ENCODE results near the gene UNC13A.

UNC13A gene

DNA sequence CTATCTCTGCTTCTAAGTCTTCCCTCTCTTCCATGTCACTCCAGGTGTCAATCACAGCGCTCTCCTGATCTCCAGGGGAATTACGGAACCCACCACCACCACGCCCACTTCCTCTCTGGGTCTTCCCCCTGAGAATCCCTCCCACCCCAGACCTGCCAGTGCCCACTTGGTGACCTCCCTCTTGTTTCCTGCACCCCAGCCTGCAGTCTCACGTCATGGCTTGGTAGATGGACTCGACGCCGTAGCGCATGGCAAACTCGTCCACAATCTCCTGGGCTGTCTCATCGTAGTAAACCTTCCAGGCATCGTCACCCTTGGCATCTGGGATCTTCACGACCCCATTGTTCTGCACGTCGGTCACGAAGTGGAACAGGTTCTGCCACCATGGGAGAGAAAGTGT, 47.0 kb downstream of the UNC13A start:
- TF ChIP-seq, protein P1, sequence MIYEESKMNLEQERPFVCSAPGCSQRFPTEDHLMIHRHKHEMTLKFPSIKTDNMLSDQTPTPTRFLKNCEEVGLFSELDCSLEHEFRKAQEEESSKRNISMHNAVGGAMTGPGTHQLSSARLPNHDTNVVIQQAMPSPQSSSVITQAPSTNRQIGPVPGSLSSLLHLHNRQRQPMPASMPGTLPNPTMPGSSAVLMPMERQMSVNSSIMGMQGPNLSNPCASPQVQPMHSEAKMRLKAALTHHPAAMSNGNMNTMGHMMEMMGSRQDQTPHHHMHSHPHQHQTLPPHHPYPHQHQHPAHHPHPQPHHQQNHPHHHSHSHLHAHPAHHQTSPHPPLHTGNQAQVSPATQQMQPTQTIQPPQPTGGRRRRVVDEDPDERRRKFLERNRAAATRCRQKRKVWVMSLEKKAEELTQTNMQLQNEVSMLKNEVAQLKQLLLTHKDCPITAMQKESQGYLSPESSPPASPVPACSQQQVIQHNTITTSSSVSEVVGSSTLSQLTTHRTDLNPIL (CRISPR knock-in tag; IDR thresholded peaks at IDR 0.05; ENCODE audit: low read depth), result no peak
- ATAC-seq, result no peak

DNA sequence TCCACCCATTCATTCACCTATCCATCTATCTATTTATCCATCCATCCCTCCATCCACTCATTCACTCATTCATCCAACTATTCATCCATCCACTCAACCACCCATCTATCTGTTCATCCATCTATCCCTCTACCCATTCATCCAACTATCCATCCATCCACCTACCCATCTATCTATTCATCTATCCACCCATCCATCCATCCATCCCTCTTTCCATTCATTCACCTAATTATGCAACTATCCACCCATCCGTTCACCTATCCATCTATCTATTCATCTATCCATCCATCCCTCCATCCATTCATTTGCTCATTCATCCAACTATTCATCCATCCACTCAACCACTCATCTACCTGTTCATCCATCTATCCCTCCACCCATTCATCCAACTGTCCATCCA, 54.5 kb downstream of the UNC13A start:
- TF ChIP-seq, protein P2, sequence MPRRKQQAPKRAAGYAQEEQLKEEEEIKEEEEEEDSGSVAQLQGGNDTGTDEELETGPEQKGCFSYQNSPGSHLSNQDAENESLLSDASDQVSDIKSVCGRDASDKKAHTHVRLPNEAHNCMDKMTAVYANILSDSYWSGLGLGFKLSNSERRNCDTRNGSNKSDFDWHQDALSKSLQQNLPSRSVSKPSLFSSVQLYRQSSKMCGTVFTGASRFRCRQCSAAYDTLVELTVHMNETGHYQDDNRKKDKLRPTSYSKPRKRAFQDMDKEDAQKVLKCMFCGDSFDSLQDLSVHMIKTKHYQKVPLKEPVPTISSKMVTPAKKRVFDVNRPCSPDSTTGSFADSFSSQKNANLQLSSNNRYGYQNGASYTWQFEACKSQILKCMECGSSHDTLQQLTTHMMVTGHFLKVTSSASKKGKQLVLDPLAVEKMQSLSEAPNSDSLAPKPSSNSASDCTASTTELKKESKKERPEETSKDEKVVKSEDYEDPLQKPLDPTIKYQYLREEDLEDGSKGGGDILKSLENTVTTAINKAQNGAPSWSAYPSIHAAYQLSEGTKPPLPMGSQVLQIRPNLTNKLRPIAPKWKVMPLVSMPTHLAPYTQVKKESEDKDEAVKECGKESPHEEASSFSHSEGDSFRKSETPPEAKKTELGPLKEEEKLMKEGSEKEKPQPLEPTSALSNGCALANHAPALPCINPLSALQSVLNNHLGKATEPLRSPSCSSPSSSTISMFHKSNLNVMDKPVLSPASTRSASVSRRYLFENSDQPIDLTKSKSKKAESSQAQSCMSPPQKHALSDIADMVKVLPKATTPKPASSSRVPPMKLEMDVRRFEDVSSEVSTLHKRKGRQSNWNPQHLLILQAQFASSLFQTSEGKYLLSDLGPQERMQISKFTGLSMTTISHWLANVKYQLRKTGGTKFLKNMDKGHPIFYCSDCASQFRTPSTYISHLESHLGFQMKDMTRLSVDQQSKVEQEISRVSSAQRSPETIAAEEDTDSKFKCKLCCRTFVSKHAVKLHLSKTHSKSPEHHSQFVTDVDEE (CRISPR knock-in tag; IDR thresholded peaks at IDR 0.05), result no peak
- TF ChIP-seq ZFP3 (CRISPR knock-in tag; IDR thresholded peaks at IDR 0.05), result no peak
- TF ChIP-seq CSDC2 (CRISPR knock-in tag; IDR thresholded peaks at IDR 0.05), result no peak
- no peak for TF ChIP-seq BACH2 (CRISPR knock-in tag; IDR thresholded peaks at IDR 0.05; ENCODE audit: borderline replicate concordance)
- TF ChIP-seq, protein P3, sequence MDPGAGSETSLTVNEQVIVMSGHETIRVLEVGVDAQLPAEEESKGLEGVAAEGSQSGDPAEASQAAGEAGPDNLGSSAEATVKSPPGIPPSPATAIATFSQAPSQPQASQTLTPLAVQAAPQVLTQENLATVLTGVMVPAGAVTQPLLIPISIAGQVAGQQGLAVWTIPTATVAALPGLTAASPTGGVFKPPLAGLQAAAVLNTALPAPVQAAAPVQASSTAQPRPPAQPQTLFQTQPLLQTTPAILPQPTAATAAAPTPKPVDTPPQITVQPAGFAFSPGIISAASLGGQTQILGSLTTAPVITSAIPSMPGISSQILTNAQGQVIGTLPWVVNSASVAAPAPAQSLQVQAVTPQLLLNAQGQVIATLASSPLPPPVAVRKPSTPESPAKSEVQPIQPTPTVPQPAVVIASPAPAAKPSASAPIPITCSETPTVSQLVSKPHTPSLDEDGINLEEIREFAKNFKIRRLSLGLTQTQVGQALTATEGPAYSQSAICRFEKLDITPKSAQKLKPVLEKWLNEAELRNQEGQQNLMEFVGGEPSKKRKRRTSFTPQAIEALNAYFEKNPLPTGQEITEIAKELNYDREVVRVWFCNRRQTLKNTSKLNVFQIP (CRISPR knock-in tag; IDR thresholded peaks at IDR 0.05; ENCODE audit: borderline replicate concordance, low read depth), result no peak
- TF ChIP-seq, protein P4, sequence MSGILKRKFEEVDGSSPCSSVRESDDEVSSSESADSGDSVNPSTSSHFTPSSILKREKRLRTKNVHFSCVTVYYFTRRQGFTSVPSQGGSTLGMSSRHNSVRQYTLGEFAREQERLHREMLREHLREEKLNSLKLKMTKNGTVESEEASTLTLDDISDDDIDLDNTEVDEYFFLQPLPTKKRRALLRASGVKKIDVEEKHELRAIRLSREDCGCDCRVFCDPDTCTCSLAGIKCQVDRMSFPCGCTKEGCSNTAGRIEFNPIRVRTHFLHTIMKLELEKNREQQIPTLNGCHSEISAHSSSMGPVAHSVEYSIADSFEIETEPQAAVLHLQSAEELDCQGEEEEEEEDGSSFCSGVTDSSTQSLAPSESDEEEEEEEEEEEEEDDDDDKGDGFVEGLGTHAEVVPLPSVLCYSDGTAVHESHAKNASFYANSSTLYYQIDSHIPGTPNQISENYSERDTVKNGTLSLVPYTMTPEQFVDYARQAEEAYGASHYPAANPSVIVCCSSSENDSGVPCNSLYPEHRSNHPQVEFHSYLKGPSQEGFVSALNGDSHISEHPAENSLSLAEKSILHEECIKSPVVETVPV (CRISPR knock-in tag; IDR thresholded peaks at IDR 0.05), result no peak
- TF ChIP-seq ZNF565 (CRISPR knock-in tag; conservative IDR thresholded peaks at IDR 0.05; ENCODE audit: low read depth), result no peak
- TF ChIP-seq OSR1 (CRISPR knock-in tag; IDR thresholded peaks at IDR 0.05), result no peak
- no peak for ATAC-seq

DNA sequence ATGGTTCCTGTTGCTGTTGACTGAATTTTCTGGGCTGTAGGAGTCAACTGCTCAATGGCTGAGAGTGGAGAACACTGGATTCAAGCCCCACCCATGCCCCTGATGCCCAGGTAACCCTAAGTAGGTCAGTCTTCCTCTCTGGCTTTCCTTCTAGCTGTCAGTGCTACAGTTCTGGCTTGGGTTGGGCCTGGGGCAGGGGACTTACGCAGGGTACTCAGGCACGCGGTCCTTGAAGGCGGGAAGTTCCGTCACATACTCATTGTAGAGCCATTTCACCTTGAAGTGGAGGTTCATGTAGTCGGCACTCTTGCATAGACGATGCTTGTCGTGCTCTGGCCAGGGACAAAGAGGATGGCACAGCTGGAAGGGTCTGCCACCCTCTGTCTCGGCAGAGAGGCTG, 55.6 kb downstream of the UNC13A start:
- no peak for ATAC-seq
- TF ChIP-seq TCF4 (CRISPR knock-in tag; IDR thresholded peaks at IDR 0.05; ENCODE audit: borderline replicate concordance), result no peak
- TF ChIP-seq SNAI2 (CRISPR knock-in tag; IDR thresholded peaks at IDR 0.05), result no peak
- TF ChIP-seq ARNTL (CRISPR knock-in tag; IDR thresholded peaks at IDR 0.05; ENCODE audit: borderline replicate concordance, low read depth), result no peak
- TF ChIP-seq, protein P4 (CRISPR knock-in tag; IDR thresholded peaks at IDR 0.05), result no peak
- TF ChIP-seq TOX (CRISPR knock-in tag; IDR thresholded peaks at IDR 0.05; ENCODE audit: borderline replicate concordance), result no peak
- no peak for TF ChIP-seq GLIS3 (CRISPR knock-in tag; IDR thresholded peaks at IDR 0.05)
- TF ChIP-seq BACH2 (CRISPR knock-in tag; IDR thresholded peaks at IDR 0.05; ENCODE audit: borderline replicate concordance), result no peak
- TF ChIP-seq, protein P5, sequence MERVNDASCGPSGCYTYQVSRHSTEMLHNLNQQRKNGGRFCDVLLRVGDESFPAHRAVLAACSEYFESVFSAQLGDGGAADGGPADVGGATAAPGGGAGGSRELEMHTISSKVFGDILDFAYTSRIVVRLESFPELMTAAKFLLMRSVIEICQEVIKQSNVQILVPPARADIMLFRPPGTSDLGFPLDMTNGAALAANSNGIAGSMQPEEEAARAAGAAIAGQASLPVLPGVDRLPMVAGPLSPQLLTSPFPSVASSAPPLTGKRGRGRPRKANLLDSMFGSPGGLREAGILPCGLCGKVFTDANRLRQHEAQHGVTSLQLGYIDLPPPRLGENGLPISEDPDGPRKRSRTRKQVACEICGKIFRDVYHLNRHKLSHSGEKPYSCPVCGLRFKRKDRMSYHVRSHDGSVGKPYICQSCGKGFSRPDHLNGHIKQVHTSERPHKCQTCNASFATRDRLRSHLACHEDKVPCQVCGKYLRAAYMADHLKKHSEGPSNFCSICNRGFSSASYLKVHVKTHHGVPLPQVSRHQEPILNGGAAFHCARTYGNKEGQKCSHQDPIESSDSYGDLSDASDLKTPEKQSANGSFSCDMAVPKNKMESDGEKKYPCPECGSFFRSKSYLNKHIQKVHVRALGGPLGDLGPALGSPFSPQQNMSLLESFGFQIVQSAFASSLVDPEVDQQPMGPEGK (CRISPR knock-in tag; IDR thresholded peaks at IDR 0.05; ENCODE audit: borderline replicate concordance), result no peak
- TF ChIP-seq, protein P1 (CRISPR knock-in tag; IDR thresholded peaks at IDR 0.05; ENCODE audit: low read depth), result no peak
- TF ChIP-seq CSDC2 (CRISPR knock-in tag; IDR thresholded peaks at IDR 0.05), result no peak
- no peak for TF ChIP-seq ZFP30 (CRISPR knock-in tag; IDR thresholded peaks at IDR 0.05)
- no peak for TF ChIP-seq ZNF8 (CRISPR knock-in tag; IDR thresholded peaks at IDR 0.05)
- TF ChIP-seq RARB (CRISPR knock-in tag; IDR thresholded peaks at IDR 0.05), result no peak
- TF ChIP-seq OSR1 (CRISPR knock-in tag; IDR thresholded peaks at IDR 0.05), result no peak
- no peak for TF ChIP-seq ZC3H10 (CRISPR knock-in tag; IDR thresholded peaks at IDR 0.05)
- no peak for TF ChIP-seq ZNF565 (CRISPR knock-in tag; conservative IDR thresholded peaks at IDR 0.05; ENCODE audit: low read depth)
- TF ChIP-seq ZFP3 (CRISPR knock-in tag; IDR thresholded peaks at IDR 0.05), result no peak
- no peak for TF ChIP-seq ESRRG (CRISPR knock-in tag; IDR thresholded peaks at IDR 0.05)
- TF ChIP-seq ISL1 (CRISPR knock-in tag; IDR thresholded peaks at IDR 0.05), result no peak
